ENCODE results near the gene KLHL17.
"Not testable (repeated sequence)": the region's sequence is repeated elsewhere in the genome, so short reads cannot be mapped to it uniquely, and the experiment has no call there.

KLHL17 gene

DNA sequence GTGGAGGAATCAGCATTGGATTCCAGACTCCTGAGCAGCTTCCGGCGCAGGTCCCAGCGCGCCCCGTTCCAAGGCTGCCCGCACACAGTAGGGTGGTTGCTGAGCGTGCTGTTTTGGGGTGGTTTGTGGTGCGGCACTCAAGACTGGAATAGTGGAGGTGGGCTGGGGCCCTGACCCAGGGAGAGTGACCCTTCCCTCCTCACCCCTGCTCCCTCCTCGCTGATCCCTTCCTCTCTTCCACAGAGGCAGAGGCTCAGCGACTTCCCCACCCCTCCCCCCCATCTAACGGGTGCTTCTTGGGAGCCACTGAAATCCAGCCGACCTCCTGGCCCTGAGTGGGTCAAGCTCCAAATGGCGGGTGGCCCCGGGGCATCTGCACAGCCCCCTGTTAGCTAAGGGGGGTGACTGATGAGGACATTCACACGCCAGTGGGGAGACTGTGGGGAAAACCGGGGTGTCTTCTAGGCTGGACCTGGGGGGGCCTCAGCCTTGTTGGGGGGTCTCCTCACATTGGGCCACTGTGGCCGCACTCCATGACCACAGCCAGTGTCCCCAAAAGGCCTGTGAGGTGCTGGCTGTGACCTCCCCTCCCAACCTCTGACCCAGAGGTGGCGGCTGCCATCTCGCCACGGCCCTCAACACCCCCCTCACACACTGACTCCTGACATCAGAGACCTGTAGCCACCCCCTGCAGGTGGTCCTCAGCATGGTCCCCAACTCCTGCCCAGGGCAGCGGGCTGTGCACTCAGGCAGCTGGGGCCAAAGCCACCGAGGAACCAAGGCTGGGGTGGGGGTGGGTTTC, 43.4 kb downstream of the KLHL17 start:
- no peak for DNase-seq

DNA sequence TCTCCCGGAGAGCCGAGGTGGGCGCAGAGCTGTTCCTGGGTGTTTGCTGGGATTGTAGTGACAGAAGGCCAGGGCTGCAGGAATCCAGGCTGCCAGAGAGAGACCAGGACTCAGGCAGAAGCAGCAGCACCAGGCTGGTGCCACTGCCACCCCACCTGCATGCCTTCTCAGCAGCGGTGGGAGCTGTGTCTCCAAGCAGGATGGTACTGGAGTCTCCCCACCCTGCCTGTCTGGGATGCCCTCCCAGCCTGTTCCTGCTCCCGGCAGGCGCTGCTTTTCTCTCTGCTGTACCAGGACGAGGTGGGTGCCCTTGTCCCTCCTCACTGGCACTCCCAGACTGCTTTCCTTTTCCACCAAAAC, 44.0 kb downstream of the KLHL17 start:
- no peak for DNase-seq

DNA sequence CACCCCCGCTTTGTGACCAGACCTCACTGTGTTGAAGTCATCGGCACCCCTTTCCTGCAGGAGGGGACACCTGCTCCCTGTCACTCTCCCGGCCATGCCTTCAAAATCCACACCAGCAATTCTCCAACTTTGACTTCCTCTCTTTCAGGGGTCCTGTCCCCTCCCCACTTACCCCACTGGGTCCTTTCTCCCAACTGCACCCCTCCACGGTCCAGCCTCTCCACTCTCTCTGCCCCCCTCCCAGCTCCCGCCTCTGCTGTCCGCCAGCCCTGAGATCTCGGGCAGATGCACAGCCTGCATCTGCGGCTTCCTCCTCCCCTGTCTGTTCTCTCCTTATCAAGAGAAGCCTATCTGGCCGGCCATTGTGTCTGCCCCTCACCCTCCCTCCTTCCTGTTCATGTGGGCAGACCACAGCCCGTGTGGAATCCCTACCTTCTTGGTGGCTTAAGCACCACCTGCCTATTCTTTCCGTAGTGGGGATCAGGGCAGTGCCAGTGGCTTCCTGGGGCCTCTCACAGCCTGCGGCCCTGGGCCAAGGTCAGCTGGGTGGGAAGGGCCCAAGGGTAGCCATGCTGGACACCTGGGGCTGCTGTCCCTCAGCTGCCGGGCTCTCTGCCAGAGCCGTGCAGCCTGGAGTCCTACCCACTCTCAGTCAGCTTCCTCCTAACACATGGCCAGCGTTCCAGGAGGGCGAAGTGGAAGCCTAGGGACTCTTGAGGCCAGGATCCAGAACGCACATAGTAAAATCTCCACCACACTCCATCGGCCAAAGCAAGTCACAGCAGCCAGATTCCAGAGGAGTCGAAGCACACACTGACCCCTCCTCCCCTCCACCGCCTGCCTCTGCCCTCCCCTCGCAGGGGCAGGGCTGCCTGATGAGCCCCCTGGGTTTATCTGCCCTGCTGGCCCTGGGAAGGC, 44.7 kb downstream of the KLHL17 start:
- no peak for DNase-seq

DNA sequence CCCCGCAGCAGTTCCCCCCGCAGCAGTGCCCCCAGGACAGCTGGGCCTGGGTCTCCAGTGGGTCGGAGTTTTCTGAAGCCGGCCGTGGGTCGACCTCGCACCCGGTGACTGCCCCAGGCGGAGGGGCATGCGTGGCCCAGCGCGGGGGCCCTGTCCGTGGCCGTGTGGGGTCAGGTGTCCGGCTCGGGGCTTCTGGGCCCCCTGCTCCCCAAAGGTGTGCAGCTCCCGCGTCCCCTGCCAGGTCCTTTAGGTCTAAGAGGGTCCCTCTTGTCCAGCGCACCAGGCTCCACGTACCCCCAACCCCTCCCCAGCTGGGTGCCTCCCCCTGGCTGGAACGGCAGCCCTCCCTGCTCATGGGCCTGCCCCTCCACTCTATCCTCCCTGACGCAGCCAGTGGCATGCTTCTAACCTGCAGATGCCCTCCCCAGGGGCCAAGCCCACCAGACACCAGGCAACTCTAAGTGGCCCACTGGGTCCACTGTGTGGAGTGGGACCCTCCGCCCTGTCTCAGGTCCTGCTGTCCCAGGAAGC, 45.5 kb downstream of the KLHL17 start:
- DNase-seq = no peak

DNA sequence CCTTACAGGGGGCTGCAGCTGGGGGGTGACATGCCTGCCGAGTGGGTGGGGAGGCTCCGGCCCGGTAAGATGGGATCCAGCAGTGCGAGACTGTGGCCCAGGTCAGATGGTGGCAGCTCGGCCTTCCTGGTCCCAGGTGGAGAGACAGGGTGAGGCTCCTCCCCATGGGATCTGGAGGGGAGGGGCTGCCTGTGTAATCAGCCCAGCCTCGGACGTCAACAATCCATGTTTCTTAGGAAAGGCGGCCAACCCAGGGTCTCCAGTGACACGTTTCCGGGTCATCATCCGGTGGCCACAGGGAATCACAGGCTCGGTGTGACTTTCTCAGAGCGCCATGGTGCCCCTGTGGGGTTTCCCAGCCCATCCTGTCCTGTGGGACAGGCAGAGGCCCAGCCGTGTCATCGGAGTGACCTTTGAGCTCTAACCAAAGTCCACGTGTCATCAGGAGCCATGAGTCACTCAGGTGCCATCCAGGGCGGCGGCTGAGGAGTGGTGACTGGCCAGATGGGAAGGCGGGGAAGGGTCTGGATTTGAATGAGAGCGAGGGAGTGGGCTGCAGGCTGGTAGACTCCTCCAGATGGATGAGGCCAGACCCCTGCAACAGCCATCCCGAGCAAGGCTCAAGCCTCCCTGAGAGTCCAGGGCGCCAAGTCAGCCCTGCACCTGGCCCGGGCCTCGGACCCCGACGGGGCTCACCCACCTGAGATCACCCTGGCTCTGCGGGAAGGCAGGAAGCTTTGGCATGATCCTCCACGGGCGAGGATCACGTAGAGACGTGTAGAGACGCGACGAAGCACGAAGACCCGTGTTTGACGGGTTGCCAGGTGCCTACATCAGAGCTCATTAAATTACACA, 46.1 kb downstream of the KLHL17 start:
- no peak for DNase-seq

DNA sequence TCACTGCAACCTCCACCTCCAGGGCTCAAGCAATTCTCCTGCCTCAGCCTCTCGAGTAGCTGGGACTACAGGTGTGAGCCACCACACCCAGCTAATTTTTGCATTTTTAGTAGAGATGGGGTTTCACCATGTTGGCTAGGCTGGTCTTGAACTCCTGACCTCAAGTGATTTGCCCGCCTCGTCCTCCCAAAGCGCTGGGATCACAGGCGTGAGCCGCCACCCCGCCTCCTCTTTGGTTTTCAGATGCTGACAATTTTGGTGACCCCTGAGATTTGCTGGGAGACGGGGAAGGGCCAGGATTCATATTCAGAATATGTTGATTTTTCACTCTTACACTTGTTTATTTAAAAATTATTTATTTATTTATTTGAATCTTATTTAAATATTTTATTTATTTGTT, 49.7 kb downstream of the KLHL17 start:
- DNase-seq = not testable (repeated sequence)

DNA sequence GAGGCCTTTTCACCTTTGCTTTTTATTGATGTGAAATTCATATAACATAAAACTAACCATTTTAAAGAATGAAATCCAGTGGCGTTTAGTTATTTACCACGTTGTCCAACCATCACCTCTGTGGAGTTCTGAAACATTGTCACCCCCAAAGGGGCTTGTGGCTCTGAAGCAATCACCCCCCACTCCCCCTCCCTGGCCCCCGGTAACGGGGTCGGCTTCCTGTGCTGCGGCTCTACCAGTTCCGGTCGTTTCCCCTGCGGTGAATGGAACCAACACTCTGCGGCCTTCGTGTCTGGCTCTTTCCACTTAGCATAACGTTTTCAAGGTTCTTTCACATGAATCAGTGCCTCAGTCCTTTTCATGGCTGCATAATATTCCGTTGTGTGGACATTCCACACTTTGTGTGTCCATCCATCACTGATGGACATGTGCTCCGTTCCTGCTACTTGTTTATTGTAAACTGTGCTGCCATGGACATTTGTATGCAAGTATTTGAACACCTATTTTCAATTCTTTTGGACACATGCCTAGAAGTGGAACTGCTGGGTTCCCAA, 51.1 kb downstream of the KLHL17 start:
- DNase-seq = no peak

DNA sequence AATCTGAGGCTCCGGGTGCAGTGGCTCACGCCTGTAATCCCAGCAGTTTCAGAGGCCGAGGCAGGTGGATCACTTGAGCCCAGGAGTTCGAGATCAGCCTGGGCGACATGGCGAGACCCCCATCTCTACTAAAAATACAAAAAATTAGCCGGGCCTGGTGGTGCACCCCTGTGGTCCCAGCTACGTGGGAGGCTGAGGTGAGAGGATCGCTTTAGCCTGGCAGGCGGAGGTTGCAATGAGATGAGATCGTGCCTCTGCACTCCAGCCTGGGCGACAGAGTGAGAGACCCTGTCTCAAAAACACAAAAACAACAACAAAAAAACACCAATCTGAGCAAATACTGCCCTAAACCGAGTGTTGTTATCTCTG, 52.3 kb downstream of the KLHL17 start:
- not testable (repeated sequence) for DNase-seq

DNA sequence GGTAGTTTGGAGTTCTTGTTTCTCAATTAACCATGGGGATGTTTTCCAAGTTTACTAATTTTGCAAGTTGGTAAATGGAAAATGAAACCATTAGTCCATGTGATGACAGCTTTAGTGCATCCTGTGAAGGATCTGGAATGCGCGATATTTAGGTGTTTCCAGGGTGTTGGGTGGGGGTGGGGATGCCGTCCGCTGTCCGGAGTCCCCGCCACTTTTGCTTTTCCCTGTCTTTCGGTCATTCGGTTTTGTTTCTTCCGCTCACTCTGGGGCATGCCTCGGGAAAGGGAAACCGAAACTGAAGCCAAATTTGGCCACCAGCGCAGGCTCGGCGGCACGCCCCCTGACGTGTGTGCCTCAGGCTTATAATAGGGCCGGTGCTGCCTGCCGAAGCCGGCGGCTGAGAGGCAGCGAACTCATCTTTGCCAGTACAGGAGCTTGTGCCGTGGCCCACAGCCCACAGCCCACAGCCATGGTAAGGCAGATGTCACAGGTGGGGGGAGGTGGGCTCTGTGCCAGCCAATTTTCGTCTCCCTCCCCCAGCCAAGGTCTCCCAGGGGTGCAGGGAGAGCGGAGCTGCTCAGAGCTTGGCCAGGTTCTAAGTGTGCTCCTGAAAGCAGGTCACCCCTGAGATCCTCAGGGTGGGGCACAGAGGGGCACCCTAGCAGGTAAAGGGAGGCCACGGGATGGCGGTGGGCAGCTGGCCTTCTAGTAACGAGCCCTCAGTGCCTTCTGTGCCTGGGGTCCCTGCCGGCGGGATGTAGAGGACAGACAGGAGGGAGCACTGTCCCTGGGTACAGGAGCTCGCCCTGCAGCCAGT, 52.9 kb downstream of the KLHL17 start, which contains the start of gene ISG15:
Gene ISG15, plus strand, starts transcription at position 393 of the 817 bp plus-strand sequence. Its CDS starts 77 bp downstream, at position 470.
- DNase-seq = peak; percentile 80

DNA sequence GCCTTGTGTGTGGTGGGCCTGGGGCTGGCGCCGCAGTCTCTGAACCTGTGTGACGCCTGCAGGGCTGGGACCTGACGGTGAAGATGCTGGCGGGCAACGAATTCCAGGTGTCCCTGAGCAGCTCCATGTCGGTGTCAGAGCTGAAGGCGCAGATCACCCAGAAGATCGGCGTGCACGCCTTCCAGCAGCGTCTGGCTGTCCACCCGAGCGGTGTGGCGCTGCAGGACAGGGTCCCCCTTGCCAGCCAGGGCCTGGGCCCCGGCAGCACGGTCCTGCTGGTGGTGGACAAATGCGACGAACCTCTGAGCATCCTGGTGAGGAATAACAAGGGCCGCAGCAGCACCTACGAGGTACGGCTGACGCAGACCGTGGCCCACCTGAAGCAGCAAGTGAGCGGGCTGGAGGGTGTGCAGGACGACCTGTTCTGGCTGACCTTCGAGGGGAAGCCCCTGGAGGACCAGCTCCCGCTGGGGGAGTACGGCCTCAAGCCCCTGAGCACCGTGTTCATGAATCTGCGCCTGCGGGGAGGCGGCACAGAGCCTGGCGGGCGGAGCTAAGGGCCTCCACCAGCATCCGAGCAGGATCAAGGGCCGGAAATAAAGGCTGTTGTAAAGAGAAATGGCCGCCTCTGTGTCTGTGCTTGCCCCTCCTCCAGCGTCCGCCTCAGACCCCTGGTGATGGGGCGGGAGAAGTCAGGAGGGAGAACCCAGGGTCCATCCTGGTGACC, 53.7 kb downstream of the KLHL17 start:
- no peak for DNase-seq

DNA sequence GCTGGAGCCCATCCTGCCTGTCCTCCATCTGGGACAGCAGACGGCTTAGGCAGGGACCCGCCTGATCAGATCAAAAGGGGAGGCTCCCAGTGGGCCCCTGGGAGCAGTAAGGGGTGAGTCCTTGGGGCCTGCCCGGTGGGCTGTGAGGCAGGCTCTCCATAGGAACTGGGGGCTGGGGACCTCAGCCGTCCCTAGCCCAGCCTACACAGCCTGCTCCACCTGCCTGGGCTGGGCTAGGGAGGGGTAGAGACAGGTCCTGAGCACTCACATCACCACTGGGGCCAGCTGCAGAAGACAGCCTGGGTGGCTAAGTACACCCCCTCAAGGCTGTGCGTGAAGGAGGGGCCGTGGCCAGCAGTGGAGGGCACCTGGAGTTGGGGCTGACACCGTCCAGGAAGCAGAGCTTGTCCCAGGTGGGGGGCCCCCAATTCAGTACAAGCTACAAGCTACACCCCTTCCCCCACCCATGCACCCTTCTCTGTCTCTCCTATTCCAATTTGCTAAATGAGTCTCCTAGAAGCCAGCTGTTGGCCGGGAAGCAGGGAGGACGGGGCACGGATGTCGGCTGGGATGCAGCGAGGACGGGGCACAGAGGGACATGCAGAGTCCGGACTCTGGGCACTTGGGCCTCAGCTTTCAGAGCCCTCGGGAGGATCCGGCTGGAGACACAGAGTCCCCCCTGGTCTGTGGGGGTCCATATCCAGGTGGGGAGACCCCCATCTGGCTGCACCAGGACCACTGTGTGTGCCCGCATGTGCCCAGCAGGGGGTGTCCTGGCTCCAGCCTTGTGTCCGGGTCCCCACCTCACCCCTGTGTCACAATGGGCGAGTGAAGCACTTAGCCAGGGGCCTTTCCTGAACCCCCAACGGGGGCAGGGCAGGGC, 54.7 kb downstream of the KLHL17 start:
- no peak for DNase-seq
